NT2/D1 (cell line): ENCODE measurements around the gene REV1.
"Not testable (repeated sequence)": the region's sequence is repeated elsewhere in the genome, so short reads cannot be mapped to it uniquely, and the experiment has no call there.

Experiments
- YY1 ChIP-seq: IDR thresholded peaks from 2 replicates; pipeline ENCODE4 v1.6.1; 2011; ENCODE audit not compliant: insufficient read length, insufficient read depth
- ZNF274 ChIP-seq: IDR thresholded peaks from 2 replicates; pipeline ENCODE4 v1.6.1; 2011; ENCODE audit warnings: mild to moderate bottlenecking, low read depth, low read length

- TF ChIP-seq YY1, ZNF274: not testable (repeated sequence)
Observed at GRCh38 chr2:99470459-99470858, 19.4 kb downstream of the REV1 start.
